Thoracic aorta (tissue), 2 donors: Measurements from ENCODE around the gene TMEM63B. TPM values are rescaled to one million over a fixed set of nuclear protein-coding genes. Genes with fewer than 3 reads are reported as not detected.

Experiments
- ATAC-seq: fragments of 150-250 bp; one replicate; pipeline ENCODE4 v1.8.0; 2017; ENCODE audit warnings: low read depth; ENCODE audit not compliant: insufficient number of reproducible peaks, low FRiP score
- DNase-seq: peaks from one replicate; pipeline ENCODE4 v3.0.0-alpha.2; 2020; ENCODE audit warnings: low spot score
- H3K27ac ChIP-seq, 2 donors: fragments of 200-600 bp; sonication (generic); 1 replicate in 1 of 2; 2 replicates in 1 of 2; pipeline ENCODE4 v1.5.1; 2016; ENCODE audit warnings: mild to moderate bottlenecking in 2 of 2, moderate library complexity in 2 of 2
- H3K27me3 ChIP-seq: fragments of 200-600 bp; sonication (generic); replicated peaks from 2 replicates; pipeline ENCODE4 v1.6.0; 2016; ENCODE audit warnings: mild to moderate bottlenecking; ENCODE audit not compliant: insufficient read depth
- H3K36me3 ChIP-seq: fragments of 200-600 bp; sonication (generic); one replicate; pipeline ENCODE4 v1.5.1; 2016
- H3K4me1 ChIP-seq, 2 donors: fragments of 200-600 bp; sonication (generic); 1 replicate in 1 of 2; 2 replicates in 1 of 2; pipeline versions ENCODE4 v1.5.1 to v1.6.0; 2016; ENCODE audit warnings: low read depth in 2 of 2, mild to moderate bottlenecking in 1 of 2; ENCODE audit not compliant: control insufficient read depth in 1 of 2
- H3K4me3 ChIP-seq: fragments of 200-600 bp; sonication (generic); 2 replicates; pipeline ENCODE4 v1.5.1; 2016; ENCODE audit warnings: mild to moderate bottlenecking
- H3K9me3 ChIP-seq: fragments of 200-600 bp; sonication (generic); 2 replicates; pipeline ENCODE4 v1.5.1; 2016
- CTCF ChIP-seq: fragments of 200-600 bp; sonication (generic); IDR thresholded peaks from one replicate; pipeline ENCODE4 v1.5.1; 2019; ENCODE audit warnings: antibody characterized with exemption
- total RNA-seq, 2 donors: library from RNA; depleted of rRNA; stranded (reverse); fragments of >200 nt; gene quantifications; one replicate each; pipeline versions ENCODE4 v1.1.0 to v1.2.3, GENCODE V29; 2016

The TMEM63B gene
- total RNA-seq, 2 donors from 2014 or later = 21.9 to 43.4 TPM

- Histone ChIP-seq H3K27me3 (no peaks in the 10 kb centered on the region), H3K27ac (peak overlapping the region; percentile 68 to 69), H3K9me3 (no peaks in the 10 kb centered on the region), H3K36me3 (no peaks in the 10 kb centered on the region), H3K4me1 (peaks cover 30 to 58% of the 10 kb centered on the region in 2 donors), H3K4me3 (peak overlapping the region; percentile 91)
- DNase-seq = no peak
- peak; percentile 51 for ATAC-seq
- TF ChIP-seq CTCF = no peak
Measured at GRCh38 chr6:44126320-44127149, 819 bp upstream of the TMEM63B start.

- Histone ChIP-seq H3K9me3 (no peaks in the 10 kb centered on the region), H3K4me3 (peak overlapping the region; percentile 91), H3K27ac (peak overlapping the region in 1 of 2 donors; percentile 37), H3K36me3 (no peaks in the 10 kb centered on the region), H3K4me1 (peaks cover 21 to 45% of the 10 kb centered on the region in 2 donors), H3K27me3 (no peaks in the 10 kb centered on the region)
- peak; percentile 50 for TF ChIP-seq CTCF
- DNase-seq = no peak
- ATAC-seq = peak; percentile 17
Measured at GRCh38 chr6:44128020-44128917, 915 bp downstream of the TMEM63B start.

GRCh38 chr6:44129841-44130322 lies 2.5 kb downstream of the TMEM63B start:
- no peak for TF ChIP-seq CTCF
- H3K4me1 ChIP-seq = peaks cover 16 to 37% of the 10 kb centered on the region in 2 donors

GRCh38 chr6:44131892-44132291 lies 4.5 kb downstream of the TMEM63B start:
- no peak for TF ChIP-seq CTCF
- Histone ChIP-seq H3K36me3 (peaks cover 5% of the 10 kb centered on the region), H3K27ac (no peak overlapping the region), H3K9me3 (no peaks in the 10 kb centered on the region), H3K4me1 (peaks cover 5 to 20% of the 10 kb centered on the region in 2 donors), H3K4me3 (no peak overlapping the region), H3K27me3 (no peaks in the 10 kb centered on the region)
- DNase-seq = no peak
- no peak for ATAC-seq

More at GRCh38 chr6:44129841-44130322, 2.5 kb downstream of the TMEM63B start:
- DNase-seq (no peak), ATAC-seq (no peak)
- Histone ChIP-seq H3K4me3 (no peak overlapping the region), H3K27ac (no peak overlapping the region), H3K36me3 (peaks cover 1% of the 10 kb centered on the region), H3K27me3 (no peaks in the 10 kb centered on the region), H3K9me3 (no peaks in the 10 kb centered on the region)

- TF ChIP-seq CTCF = no peak
- Histone ChIP-seq H3K4me1 (peaks cover 5 to 20% of the 10 kb centered on the region in 2 donors), H3K4me3 (no peak overlapping the region), H3K27ac (no peak overlapping the region), H3K36me3 (peaks cover 5% of the 10 kb centered on the region), H3K9me3 (no peaks in the 10 kb centered on the region), H3K27me3 (no peaks in the 10 kb centered on the region)
- no peak for ATAC-seq
- DNase-seq = no peak
Measured at GRCh38 chr6:44132476-44132875, 5.1 kb downstream of the TMEM63B start.
